GM10847 (cell line): ENCODE measurements around the gene AKAP10.

Source experiments
- POLR2A ChIP-seq: IDR thresholded peaks from 2 replicates; pipeline ENCODE4 v1.6.1; 2011; ENCODE audit not compliant: insufficient read length; ENCODE audit errors: extremely low read depth

Gene AKAP10

DNA sequence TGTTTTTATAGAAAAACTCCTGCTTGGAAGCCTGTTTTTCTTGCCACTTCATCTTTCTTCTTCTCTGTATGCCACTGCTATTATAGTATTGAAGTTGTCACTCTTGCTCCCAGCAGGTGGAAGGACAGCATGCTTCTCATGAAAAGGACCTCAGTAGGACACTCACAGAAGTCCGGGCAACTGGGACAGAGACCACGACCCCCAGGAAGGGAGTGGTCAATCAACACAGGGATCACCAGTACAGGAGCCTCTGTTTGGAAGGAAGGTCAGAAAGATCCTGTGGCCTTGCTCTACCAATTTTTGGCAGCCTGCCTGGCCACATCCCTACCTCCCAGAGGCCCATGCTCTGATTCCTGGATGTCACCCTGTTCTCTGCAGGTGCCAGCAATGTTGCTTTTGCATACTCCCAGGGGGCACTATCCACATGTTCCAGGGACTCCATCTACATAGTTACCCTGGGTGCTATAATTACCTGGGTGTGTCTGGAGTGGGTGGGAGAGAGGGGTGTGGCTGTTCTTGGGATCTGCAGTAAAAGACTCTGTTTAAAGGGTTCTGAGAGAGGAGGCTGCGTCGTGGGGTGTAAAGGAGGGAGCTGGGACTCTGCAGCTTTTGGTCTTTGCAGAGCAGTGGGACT lies 13.7 kb upstream of the AKAP10 start:
- TF ChIP-seq POLR2A = no peak

- TF ChIP-seq POLR2A = no peak
These were observed 10.3 kb upstream of the AKAP10 start for GRCh38 chr17:19987897-19988296.

- no peak for TF ChIP-seq POLR2A
These were observed 9.6 kb upstream of the AKAP10 start for GRCh38 chr17:19986941-19987861.

DNA sequence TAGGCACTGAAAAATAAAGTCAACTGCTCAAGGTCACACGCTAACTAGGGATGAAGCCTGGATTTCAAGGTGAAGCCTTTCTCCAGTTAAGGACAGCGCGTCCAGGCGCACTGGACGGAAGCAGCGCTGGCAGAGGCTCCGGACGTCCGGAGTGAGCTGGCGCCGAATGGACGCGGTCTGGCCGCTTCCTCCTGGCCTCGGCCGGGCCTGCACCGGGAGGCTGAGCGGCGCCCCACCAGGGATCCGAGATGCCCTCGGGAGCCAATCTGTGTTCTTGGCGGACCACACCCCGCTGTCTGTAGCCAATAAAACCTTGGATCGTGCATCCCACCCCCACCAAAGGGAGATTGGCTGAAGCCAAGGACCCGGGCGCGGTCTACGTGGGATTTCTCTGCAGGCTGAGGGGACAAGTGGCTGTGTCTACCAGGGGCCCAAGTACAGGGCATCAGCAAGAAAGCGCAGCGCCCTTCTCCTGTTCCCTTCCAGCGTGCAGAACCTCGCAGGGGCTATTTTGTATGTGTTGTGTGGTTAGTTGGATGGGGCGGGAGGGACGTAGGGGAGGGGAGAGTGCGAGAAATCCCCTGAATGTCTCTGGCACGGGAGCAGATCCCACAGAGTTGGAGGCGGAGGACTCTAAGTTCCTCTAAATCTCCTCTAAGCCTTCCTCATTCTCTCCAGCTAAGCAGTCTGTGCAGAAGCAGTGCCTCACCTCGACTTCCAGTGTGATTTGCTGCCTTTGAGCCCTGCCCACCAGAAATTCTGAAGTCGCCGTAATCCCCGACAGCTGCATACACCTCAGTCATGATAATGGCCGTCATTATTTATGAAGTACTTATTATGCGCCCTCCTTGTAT lies 2.5 kb upstream of the AKAP10 start:
- TF ChIP-seq POLR2A = no peak

GRCh38 chr17:19978805-19979211 lies 1.2 kb upstream of the AKAP10 start:
- TF ChIP-seq POLR2A = no peak

DNA sequence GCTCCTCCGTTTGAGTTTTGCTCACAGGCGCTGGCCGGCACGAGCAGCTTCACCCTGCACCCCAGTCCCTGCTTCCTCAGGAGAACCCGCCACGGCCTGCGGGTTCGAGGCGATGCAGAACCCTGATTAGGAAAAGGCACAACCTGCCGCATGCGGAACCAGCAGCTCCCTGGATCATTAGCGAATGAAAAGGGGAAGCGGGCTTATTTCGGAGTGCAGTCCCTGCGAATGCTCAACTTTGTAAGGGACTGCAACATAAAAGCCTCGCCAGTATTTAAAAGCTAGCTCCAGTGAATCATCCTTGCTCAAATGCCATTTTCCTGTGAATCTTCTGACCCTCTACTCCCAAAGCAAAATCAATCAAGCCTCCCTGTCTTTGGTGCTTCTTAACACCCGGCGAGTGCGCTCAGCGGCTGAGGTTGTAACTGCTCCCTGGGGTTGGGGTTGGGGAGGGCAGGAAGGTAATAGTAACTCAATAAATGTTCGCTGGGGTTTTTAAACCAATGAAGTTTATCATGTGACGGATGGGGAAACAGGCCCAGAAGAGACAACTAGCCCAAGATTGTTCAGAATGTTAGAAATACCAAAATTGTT lies 678 bp upstream of the AKAP10 start:
- TF ChIP-seq POLR2A = no peak

GRCh38 chr17:19975601-19976000 lies 2.0 kb downstream of the AKAP10 start:
- no peak for TF ChIP-seq POLR2A

DNA sequence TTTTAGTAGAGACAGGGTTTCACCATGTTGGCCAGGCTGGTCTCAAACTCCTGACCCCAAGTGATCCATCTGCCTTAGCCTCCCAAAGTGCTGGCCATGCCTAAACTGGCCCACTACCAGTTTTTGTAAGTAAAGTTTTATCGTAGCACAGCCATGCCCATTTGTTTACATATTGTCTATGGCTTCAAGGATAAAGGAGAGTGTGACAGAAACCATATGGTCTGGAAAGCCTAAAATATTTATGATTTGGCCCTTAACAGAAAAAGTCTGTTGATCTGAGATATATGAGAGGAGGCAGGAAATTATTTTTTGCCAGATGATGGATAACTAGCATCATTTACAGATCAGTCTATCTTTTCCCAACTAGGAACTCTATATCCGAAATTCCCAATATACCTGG lies 4.5 kb downstream of the AKAP10 start:
- TF ChIP-seq POLR2A = no peak

GRCh38 chr17:19958023-19958422 lies 19.6 kb downstream of the AKAP10 start:
- TF ChIP-seq POLR2A = no peak

DNA sequence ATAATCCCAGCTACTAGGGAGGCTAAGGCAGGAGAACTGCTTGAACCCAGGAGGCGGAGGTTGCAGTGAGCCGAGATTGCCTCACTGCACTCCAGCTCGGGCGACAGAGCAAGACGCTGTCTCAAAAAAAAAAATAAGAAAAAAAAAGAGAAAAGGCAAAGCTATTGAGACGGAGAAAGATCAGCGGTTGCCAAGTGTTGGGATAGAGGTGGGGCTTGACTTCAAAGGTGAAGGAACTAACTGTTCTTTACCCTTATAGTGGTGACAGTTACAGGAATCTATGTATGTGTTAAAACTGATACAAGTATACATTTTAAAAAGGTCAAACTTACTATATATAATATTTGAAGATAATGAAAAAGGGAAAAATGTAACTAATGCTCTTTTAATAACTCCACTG lies 22.5 kb downstream of the AKAP10 start:
- TF ChIP-seq POLR2A = no peak

DNA sequence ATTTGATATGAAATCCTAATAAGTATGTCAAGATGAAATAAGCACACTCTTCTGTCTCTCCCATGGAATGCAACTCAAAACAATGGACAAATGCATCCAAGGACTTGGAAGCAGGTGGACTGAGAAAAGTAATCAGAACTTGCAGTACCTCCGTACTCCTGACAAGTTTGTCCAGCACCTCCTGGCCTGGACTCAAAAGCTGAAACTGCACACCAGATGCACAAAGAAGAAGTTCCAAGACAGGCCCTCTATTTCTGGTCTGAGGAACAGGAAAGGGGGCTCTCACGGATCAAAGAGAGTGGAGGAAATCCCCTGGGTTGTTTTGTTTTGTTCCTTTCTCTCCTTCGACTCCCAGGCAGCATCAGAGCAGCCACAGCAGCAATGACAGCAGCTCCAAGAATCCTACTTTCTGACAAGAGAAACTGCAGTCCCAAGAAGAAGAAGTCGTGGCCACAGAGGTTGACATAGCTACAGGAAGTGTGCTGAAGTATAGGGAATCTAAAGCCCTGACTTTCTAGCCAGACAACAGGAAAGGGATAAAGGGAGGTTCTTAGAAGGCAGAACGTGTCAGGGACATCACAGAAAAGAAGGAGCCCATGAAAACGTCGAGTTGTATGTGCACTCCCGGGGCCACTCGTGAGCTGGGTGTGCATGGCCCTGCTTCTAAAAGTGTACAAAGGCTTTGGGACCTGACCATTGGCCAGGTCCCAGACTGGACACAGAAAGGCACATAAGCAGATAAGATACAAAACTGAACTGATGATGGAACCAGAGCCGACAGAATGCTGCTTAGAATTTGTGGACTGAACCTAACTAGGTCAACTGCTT lies 29.3 kb downstream of the AKAP10 start:
- TF ChIP-seq POLR2A = no peak

- TF ChIP-seq POLR2A = no peak
These were observed 30.7 kb downstream of the AKAP10 start for GRCh38 chr17:19946921-19947320.

DNA sequence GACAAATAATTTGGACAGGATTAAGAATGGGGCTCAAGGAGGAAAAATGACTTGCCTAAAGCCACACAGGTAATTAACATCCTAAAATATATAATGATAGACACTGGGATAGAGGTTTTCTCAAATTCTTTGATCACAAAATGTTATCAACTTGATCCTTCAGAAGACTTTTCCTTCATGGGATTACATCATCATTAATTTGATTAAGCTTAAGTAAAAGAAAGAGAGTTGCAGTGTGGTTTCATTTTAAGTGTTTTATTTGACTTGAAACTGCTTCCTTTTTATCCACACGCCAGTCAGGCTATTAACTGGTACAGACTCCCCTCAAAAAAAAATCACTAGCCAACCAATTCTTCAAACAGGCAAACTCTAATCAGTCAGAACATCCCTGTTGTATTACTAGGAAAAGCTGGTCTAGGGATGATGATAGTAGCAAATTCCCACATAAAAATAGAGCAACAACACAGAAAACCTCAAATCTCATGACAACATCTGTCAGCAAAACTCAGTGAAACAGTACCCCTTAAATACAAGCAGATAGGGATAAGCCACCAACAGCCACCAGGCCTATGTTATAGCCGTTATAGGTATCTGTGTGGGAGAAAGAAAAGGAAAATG lies 32.5 kb downstream of the AKAP10 start:
- no peak for TF ChIP-seq POLR2A

- no peak for TF ChIP-seq POLR2A
These were observed 34.0 kb downstream of the AKAP10 start for GRCh38 chr17:19943599-19943998.
